Liver (tissue), 9 donors: ENCODE results near the gene TMEM45A. TPM values are rescaled to one million over a fixed set of nuclear protein-coding genes. Genes with fewer than 3 reads are reported as not detected.

Experiments used
- DNase-seq: peaks from one replicate; pipeline ENCODE4 v3.0.0-alpha.2; 2017; ENCODE audit warnings: low spot score
- H3K27ac ChIP-seq, 2 donors: one replicate each; pipeline ENCODE4 v1.7.0; 2013; ENCODE audit warnings: inconsistent platforms in 2 of 2, low read length in 2 of 2, control low read depth in 1 of 2, low read depth in 1 of 2, mild to moderate bottlenecking in 1 of 2
- H3K27me3 ChIP-seq, 4 donors: one replicate each; pipeline versions ENCODE4 v1.6.1 to v1.7.0; 2013; ENCODE audit warnings: low read length in 3 of 4, inconsistent platforms in 1 of 4, mild to moderate bottlenecking in 1 of 4, moderate library complexity in 1 of 4; ENCODE audit not compliant: control insufficient read depth in 4 of 4, insufficient read depth in 4 of 4
- H3K36me3 ChIP-seq, 4 donors: one replicate each; pipeline versions ENCODE4 v1.6.1 to v1.7.0; 2013; ENCODE audit warnings: low read length in 3 of 4, mild to moderate bottlenecking in 3 of 4, low read depth in 1 of 4, moderate library complexity in 1 of 4; ENCODE audit not compliant: control insufficient read depth in 4 of 4, insufficient read depth in 3 of 4
- H3K4me1 ChIP-seq, 4 donors: one replicate each; pipeline versions ENCODE4 v1.6.1 to v1.7.0; 2013; ENCODE audit warnings: low read length in 3 of 4, mild to moderate bottlenecking in 3 of 4, moderate library complexity in 1 of 4; ENCODE audit not compliant: control insufficient read depth in 4 of 4, insufficient read depth in 4 of 4
- H3K4me3 ChIP-seq, 3 donors: one replicate each; pipeline versions ENCODE4 v1.6.1 to v1.7.0; 2013; ENCODE audit warnings: low read length in 3 of 3, control low read depth in 1 of 3, low read depth in 1 of 3, mild to moderate bottlenecking in 1 of 3
- H3K9ac ChIP-seq, 2 donors: one replicate each; pipeline ENCODE4 v1.7.0; 2013; ENCODE audit warnings: low read length in 2 of 2, mild to moderate bottlenecking in 2 of 2, moderate library complexity in 2 of 2, control low read depth in 1 of 2, low read depth in 1 of 2
- H3K9me3 ChIP-seq, 4 donors: one replicate each; pipeline versions ENCODE4 v1.6.1 to v1.7.0; 2013; ENCODE audit warnings: low read length in 3 of 4; ENCODE audit not compliant: control insufficient read depth in 4 of 4
- ATF3 ChIP-seq: IDR thresholded peaks from 2 replicates; pipeline ENCODE4 v1.6.1; 2016; ENCODE audit warnings: antibody characterized with exemption
- EGR1 ChIP-seq, 2 donors: IDR thresholded peaks; 2 replicates each; pipeline ENCODE4 v1.6.1; 2016 to 2018; ENCODE audit warnings: antibody characterized with exemption in 2 of 2, low read depth in 2 of 2
- FOXA1 ChIP-seq: IDR thresholded peaks from 2 replicates; pipeline ENCODE4 v1.6.1; 2016; ENCODE audit warnings: antibody characterized with exemption
- FOXA2 ChIP-seq: IDR thresholded peaks from 2 replicates; pipeline ENCODE4 v1.6.1; 2016; ENCODE audit warnings: antibody characterized with exemption
- GABPA ChIP-seq, 2 donors: IDR thresholded peaks in 1 of 2; conservative IDR thresholded peaks in 1 of 2; 2 replicates each; pipeline ENCODE4 v1.6.1; 2016; ENCODE audit warnings: antibody characterized with exemption in 2 of 2, mild to moderate bottlenecking in 1 of 2, moderate library complexity in 1 of 2
- HNF4A ChIP-seq, 2 donors: conservative IDR thresholded peaks; 2 replicates each; pipeline ENCODE4 v1.6.1; 2016; ENCODE audit warnings: antibody characterized with exemption in 2 of 2, mild to moderate bottlenecking in 2 of 2
- HNF4G ChIP-seq: IDR thresholded peaks from 2 replicates; pipeline ENCODE4 v1.6.1; 2016; ENCODE audit warnings: antibody characterized with exemption
- JUND ChIP-seq, 2 donors: IDR thresholded peaks; 2 replicates each; pipeline ENCODE4 v1.6.1; 2016; ENCODE audit warnings: antibody characterized with exemption in 2 of 2
- NR2F2 ChIP-seq: IDR thresholded peaks from 2 replicates; pipeline ENCODE4 v1.6.1; 2016; ENCODE audit warnings: antibody characterized with exemption
- RAD21 ChIP-seq, 2 donors: IDR thresholded peaks; 2 replicates each; pipeline ENCODE4 v1.6.1; 2016; ENCODE audit warnings: antibody characterized with exemption in 2 of 2, mild to moderate bottlenecking in 2 of 2
- REST ChIP-seq: IDR thresholded peaks from 2 replicates; pipeline ENCODE4 v1.6.1; 2016; ENCODE audit warnings: antibody characterized with exemption, mild to moderate bottlenecking
- RXRA ChIP-seq, 2 donors: IDR thresholded peaks; 2 replicates each; pipeline ENCODE4 v1.6.1; 2017 to 2018; ENCODE audit warnings: antibody characterized with exemption in 2 of 2, mild to moderate bottlenecking in 1 of 2
- SP1 ChIP-seq: IDR thresholded peaks from 2 replicates; pipeline ENCODE4 v1.6.1; 2018; ENCODE audit warnings: antibody characterized with exemption, mild to moderate bottlenecking
- TAF1 ChIP-seq: conservative IDR thresholded peaks from 2 replicates; pipeline ENCODE4 v1.6.1; 2016; ENCODE audit warnings: antibody characterized with exemption, mild to moderate bottlenecking
- YY1 ChIP-seq: IDR thresholded peaks from 2 replicates; pipeline ENCODE4 v1.6.1; 2016; ENCODE audit warnings: antibody characterized with exemption, mild to moderate bottlenecking
- polyA plus RNA-seq, 2 donors: library from polyadenylated mRNA; stranded (reverse) in 1 of 2; unstranded in 1 of 2; fragments of 200-250 nt in 1 of 2; fragments of >200 nt in 1 of 2; fragmentation: Nextera tagmentation in 1 of 2; extraction: Ambion mirVana in 1 of 2; gene quantifications; one replicate each; pipeline versions ENCODE4 v1.2.1 to v1.2.3, GENCODE V29; 2013 to 2015
- total RNA-seq, 2 donors: library from RNA; depleted of rRNA; stranded (reverse); fragments of >200 nt; gene quantifications; one replicate each; pipeline ENCODE4 v1.2.3, GENCODE V29; 2014
- TF ChIP-seq, protein P1 (sequence below): IDR thresholded peaks from 2 replicates; pipeline ENCODE4 v1.6.1; 2016; ENCODE audit warnings: antibody characterized with exemption
- TF ChIP-seq, protein P2 (sequence below): fragments of 150-350 bp; IDR thresholded peaks from 2 replicates; pipeline ENCODE4 v1.5.1; 2017; ENCODE audit warnings: improper control_type of control experiment, low read depth, low read length; ENCODE audit not compliant: missing input control
- TF ChIP-seq, protein P3 (sequence below): IDR thresholded peaks from 2 replicates; pipeline ENCODE4 v1.6.1; 2016; ENCODE audit warnings: antibody characterized with exemption
- donor health status: healthy.
- donor health status: healthy.
- donor health status: healthy.
- donor health status: healthy.
- donor health status: healthy.

The TMEM45A gene
- total and polyA plus RNA-seq, 4 donors, result 7.1 to 65.8 (median 45.1) TPM

DNA sequence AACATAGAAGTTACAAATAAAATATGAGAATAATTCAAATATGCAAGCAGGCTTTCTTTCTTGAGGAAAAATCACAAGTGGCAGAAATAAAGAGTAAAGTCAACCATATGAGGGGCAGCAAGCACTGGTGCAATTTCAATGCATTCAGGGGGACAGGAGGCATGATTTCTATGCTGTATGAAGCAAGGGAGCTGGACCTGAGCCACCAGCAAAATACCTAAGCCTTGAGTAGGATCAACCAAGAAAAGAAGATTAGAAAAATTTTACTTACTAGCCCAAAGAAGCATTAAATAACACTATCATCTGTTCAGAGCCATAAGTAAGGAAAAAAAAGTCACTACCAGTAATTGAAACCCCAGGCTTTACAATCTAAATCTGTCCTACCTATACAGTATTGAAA is 123.3 kb downstream of the TMEM45A start:
- Histone ChIP-seq H3K4me3 (no peak overlapping the region), H3K27ac (no peak overlapping the region), H3K36me3 (no peaks in the 10 kb centered on the region), H3K9me3 (no peaks in the 10 kb centered on the region), H3K4me1 (peaks cover 2 to 21% (median 13%) of the 10 kb centered on the region in 4 donors), H3K27me3 (no peaks in the 10 kb centered on the region), H3K9ac (no peak overlapping the region)
- DNase-seq, result no peak
- TF ChIP-seq, protein P1, sequence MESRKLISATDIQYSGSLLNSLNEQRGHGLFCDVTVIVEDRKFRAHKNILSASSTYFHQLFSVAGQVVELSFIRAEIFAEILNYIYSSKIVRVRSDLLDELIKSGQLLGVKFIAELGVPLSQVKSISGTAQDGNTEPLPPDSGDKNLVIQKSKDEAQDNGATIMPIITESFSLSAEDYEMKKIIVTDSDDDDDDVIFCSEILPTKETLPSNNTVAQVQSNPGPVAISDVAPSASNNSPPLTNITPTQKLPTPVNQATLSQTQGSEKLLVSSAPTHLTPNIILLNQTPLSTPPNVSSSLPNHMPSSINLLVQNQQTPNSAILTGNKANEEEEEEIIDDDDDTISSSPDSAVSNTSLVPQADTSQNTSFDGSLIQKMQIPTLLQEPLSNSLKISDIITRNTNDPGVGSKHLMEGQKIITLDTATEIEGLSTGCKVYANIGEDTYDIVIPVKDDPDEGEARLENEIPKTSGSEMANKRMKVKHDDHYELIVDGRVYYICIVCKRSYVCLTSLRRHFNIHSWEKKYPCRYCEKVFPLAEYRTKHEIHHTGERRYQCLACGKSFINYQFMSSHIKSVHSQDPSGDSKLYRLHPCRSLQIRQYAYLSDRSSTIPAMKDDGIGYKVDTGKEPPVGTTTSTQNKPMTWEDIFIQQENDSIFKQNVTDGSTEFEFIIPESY, result no peak
- TF ChIP-seq HNF4G (no peak), FOXA2 (no peak), RXRA (IDR thresholded peaks at IDR 0.05) (no peak), YY1 (no peak), REST (no peak), EGR1 (IDR thresholded peaks at IDR 0.05; ENCODE audit: low read depth in 2 of 2) (no peak), TAF1 (no peak), GABPA (IDR thresholded peaks at IDR 0.05 in 1 of 2, conservative IDR thresholded peaks at IDR 0.05 in 1 of 2) (no peak), NR2F2 (no peak), RAD21 (IDR thresholded peaks at IDR 0.05) (no peak), JUND (IDR thresholded peaks at IDR 0.05) (no peak), FOXA1 (no peak), SP1 (no peak), HNF4A (conservative IDR thresholded peaks at IDR 0.05) (no peak), ATF3 (no peak)
- TF ChIP-seq, protein P2, sequence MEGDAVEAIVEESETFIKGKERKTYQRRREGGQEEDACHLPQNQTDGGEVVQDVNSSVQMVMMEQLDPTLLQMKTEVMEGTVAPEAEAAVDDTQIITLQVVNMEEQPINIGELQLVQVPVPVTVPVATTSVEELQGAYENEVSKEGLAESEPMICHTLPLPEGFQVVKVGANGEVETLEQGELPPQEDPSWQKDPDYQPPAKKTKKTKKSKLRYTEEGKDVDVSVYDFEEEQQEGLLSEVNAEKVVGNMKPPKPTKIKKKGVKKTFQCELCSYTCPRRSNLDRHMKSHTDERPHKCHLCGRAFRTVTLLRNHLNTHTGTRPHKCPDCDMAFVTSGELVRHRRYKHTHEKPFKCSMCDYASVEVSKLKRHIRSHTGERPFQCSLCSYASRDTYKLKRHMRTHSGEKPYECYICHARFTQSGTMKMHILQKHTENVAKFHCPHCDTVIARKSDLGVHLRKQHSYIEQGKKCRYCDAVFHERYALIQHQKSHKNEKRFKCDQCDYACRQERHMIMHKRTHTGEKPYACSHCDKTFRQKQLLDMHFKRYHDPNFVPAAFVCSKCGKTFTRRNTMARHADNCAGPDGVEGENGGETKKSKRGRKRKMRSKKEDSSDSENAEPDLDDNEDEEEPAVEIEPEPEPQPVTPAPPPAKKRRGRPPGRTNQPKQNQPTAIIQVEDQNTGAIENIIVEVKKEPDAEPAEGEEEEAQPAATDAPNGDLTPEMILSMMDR, result no peak
- TF ChIP-seq, protein P3, sequence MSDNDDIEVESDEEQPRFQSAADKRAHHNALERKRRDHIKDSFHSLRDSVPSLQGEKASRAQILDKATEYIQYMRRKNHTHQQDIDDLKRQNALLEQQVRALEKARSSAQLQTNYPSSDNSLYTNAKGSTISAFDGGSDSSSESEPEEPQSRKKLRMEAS, result no peak

GRCh38 chr3:100621251-100621650 is 128.8 kb downstream of the TMEM45A start:
- H3K27ac ChIP-seq, result no peak overlapping the region
- H3K4me3 ChIP-seq, result no peak overlapping the region
- H3K36me3 ChIP-seq, result no peaks in the 10 kb centered on the region
- H3K9ac ChIP-seq, result no peak overlapping the region
- DNase-seq, result no peak
- TF ChIP-seq JUND (IDR thresholded peaks at IDR 0.05) (no peak), HNF4A (conservative IDR thresholded peaks at IDR 0.05) (no peak)
- H3K4me1 ChIP-seq, result no peaks in the 10 kb centered on the region
- H3K27me3 ChIP-seq, result no peaks in the 10 kb centered on the region
- H3K9me3 ChIP-seq, result no peaks in the 10 kb centered on the region

Other genes with a start within 250 kb of the TMEM45A start
- 10 to 100 TPM; 24.0 to 30.3 TPM for gene TBC1D23, start 231.6 kb upstream of the TMEM45A start, total RNA-seq
- 10 to 100 TPM in 1 of 2 donors, 1 to 10 TPM in 1; 8.7 to 11.5 TPM for gene TBC1D23, start 231.6 kb upstream of the TMEM45A start, polyA plus RNA-seq
- 10 to 100 TPM; 32.4 to 49.2 TPM for gene NIT2, start 157.9 kb upstream of the TMEM45A start, total RNA-seq
- 100 to 1,000 TPM in 1 of 2 donors, 10 to 100 TPM in 1; 61.4 to 243 TPM for gene NIT2, start 157.9 kb upstream of the TMEM45A start, polyA plus RNA-seq
- gene TOMM70, start 91.5 kb upstream of the TMEM45A start, total RNA-seq, result 10 to 100 TPM; 39.5 to 55.8 TPM
- gene TOMM70, start 91.5 kb upstream of the TMEM45A start, polyA plus RNA-seq, result 10 to 100 TPM; 16.7 to 25.7 TPM
- 1 to 10 TPM; 1.9 to 4.7 TPM for gene LNP1, start 91.1 kb upstream of the TMEM45A start, total RNA-seq
- gene LNP1, start 91.1 kb upstream of the TMEM45A start, polyA plus RNA-seq, result 1 to 10 TPM; 1.1 to 1.2 TPM
- 10 to 100 TPM in 1 of 2 donors, 1 to 10 TPM in 1; 2.1 to 65.5 TPM for gene ADGRG7, start 117.0 kb downstream of the TMEM45A start, total RNA-seq
- gene ADGRG7, start 117.0 kb downstream of the TMEM45A start, polyA plus RNA-seq, result 10 to 100 TPM in 1 of 2 donors, 1 to 10 TPM in 1; 7.3 to 20.1 TPM
- gene TFG, start 216.9 kb downstream of the TMEM45A start, total RNA-seq, result 10 to 100 TPM; 42.4 to 70.8 TPM
- gene TFG, start 216.9 kb downstream of the TMEM45A start, polyA plus RNA-seq, result 10 to 100 TPM; 64.6 to 65.3 TPM